Trophoblast cell (in vitro differentiated cells and primary cell): ENCODE data around the gene UIMC1.

Experiments used
- DNase-seq, 2 donors: peaks; one replicate each; pipeline ENCODE4 v3.0.0-alpha.2; 2016
- H2AFZ ChIP-seq: 2 replicates; pipeline ENCODE4 v1.6.1; 2013; ENCODE audit warnings: low read length, moderate library complexity, mild to moderate bottlenecking; ENCODE audit not compliant: insufficient read depth, poor library complexity
- H2AK5ac ChIP-seq: 2 replicates; pipeline ENCODE4 v1.6.1; 2013; ENCODE audit warnings: mild to moderate bottlenecking, low read length
- H2BK120ac ChIP-seq: 2 replicates; pipeline ENCODE4 v1.6.1; 2013; ENCODE audit warnings: low read length, mild to moderate bottlenecking, moderate library complexity; ENCODE audit not compliant: insufficient read depth, poor library complexity
- H2BK12ac ChIP-seq: 2 replicates; pipeline ENCODE4 v1.6.1; 2013; ENCODE audit warnings: mild to moderate bottlenecking, low read length, moderate library complexity
- H2BK5ac ChIP-seq: 2 replicates; pipeline ENCODE4 v1.6.1; 2013; ENCODE audit warnings: low read length, low read depth, moderate library complexity, mild to moderate bottlenecking; ENCODE audit not compliant: poor library complexity
- H3K14ac ChIP-seq: 2 replicates; pipeline ENCODE4 v1.6.1; 2013; ENCODE audit warnings: mild to moderate bottlenecking, low read length
- H3K18ac ChIP-seq: 2 replicates; pipeline ENCODE4 v1.6.1; 2013; ENCODE audit warnings: mild to moderate bottlenecking, low read length
- H3K23ac ChIP-seq: 2 replicates; pipeline ENCODE4 v1.6.1; 2013; ENCODE audit warnings: low read length
- H3K27ac ChIP-seq: 2 replicates; pipeline ENCODE4 v1.5.1; 2013; ENCODE audit warnings: low read depth, mild to moderate bottlenecking, inconsistent platforms, low read length, moderate library complexity
- H3K27me3 ChIP-seq: 2 replicates; pipeline ENCODE4 v1.6.1; 2013; ENCODE audit warnings: inconsistent platforms, mild to moderate bottlenecking, low read length, moderate library complexity; ENCODE audit not compliant: insufficient read depth
- H3K36me3 ChIP-seq, 2 experiments: 1 replicate in 1 of 2; 2 replicates in 1 of 2; pipeline ENCODE4 v1.6.1; 2013; ENCODE audit warnings: low read length in 2 of 2, mild to moderate bottlenecking in 2 of 2, moderate library complexity in 1 of 2; ENCODE audit not compliant: insufficient read depth in 2 of 2, control insufficient read depth in 1 of 2
- H3K4ac ChIP-seq: 2 replicates; pipeline ENCODE4 v1.6.1; 2013; ENCODE audit warnings: low read depth, mild to moderate bottlenecking, low read length, moderate library complexity
- H3K4me1 ChIP-seq, 2 experiments: 1 replicate in 1 of 2; 2 replicates in 1 of 2; pipeline ENCODE4 v1.6.1; 2013; ENCODE audit warnings: low read length in 2 of 2, mild to moderate bottlenecking in 2 of 2, moderate library complexity in 1 of 2; ENCODE audit not compliant: insufficient read depth in 2 of 2, control insufficient read depth in 1 of 2
- H3K4me2 ChIP-seq: 2 replicates; pipeline ENCODE4 v1.6.1; 2013; ENCODE audit warnings: inconsistent platforms, mild to moderate bottlenecking, low read length, moderate library complexity
- H3K4me3 ChIP-seq: 2 replicates; pipeline ENCODE4 v1.5.1; 2013; ENCODE audit warnings: mild to moderate bottlenecking, low read depth, low read length, inconsistent platforms
- H3K79me1 ChIP-seq: one replicate; pipeline ENCODE4 v1.6.1; 2013; ENCODE audit warnings: low read length
- H3K79me2 ChIP-seq: 2 replicates; pipeline ENCODE4 v1.6.1; 2013; ENCODE audit warnings: low read length, mild to moderate bottlenecking; ENCODE audit not compliant: control insufficient read depth, insufficient read depth, poor library complexity
- H3K9ac ChIP-seq: 2 replicates; pipeline ENCODE4 v1.6.1; 2013; ENCODE audit warnings: mild to moderate bottlenecking, low read length
- H3K9me3 ChIP-seq: 2 replicates; pipeline ENCODE4 v1.6.1; 2013; ENCODE audit warnings: low read depth, mild to moderate bottlenecking, control low read depth, inconsistent platforms, low read length; ENCODE audit not compliant: insufficient read depth
- H4K12ac ChIP-seq: 2 replicates; pipeline ENCODE4 v1.6.1; 2013; ENCODE audit warnings: low read depth, mild to moderate bottlenecking, low read length, moderate library complexity
- H4K8ac ChIP-seq: 2 replicates; pipeline ENCODE4 v1.6.1; 2013; ENCODE audit warnings: low read depth, mild to moderate bottlenecking, low read length, moderate library complexity
- H4K91ac ChIP-seq: one replicate; pipeline ENCODE4 v1.6.1; 2013; ENCODE audit warnings: low read depth, mild to moderate bottlenecking, low read length, moderate library complexity
- WGBS: extraction: QIAGEN DNeasy Blood & Tissue Kit; methylation state at CpG from one replicate; pipeline ENCODE4 v1.1.7; 2013; ENCODE audit warnings: missing lambda C conversion rate; ENCODE audit not compliant: insufficient read length, insufficient coverage; ENCODE audit errors: extremely low coverage; 5-methylcytosine and 5-hydroxymethylcytosine counted together

UIMC1 gene

DNA sequence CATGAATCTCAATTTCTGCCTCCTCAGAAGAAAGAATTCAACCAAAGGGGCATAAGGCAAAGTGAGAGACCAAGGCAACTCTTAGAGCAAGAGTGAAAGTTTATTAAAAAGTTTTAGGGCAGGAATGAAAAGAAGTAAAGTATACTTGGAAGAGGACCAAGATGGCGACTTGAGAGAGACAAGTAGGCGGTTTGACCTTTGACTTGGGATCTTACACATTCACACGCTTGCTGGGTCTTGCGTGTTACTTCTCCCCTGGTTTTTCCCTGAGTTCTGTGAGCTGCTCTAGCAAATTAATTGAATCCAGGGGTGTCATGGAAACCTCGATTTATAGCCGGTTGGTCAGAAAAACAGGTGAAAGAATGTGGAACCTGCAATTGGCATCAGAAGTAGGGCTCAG, 22.9 kb upstream of the UIMC1 start:
- no peak overlapping the region for H4K8ac ChIP-seq
- no peaks in the 10 kb centered on the region for H3K9me3 ChIP-seq
- H3K4me1 ChIP-seq: no peaks in the 10 kb centered on the region
- no peak overlapping the region for H2BK12ac ChIP-seq
- H2AFZ ChIP-seq: no peak overlapping the region
- H2BK120ac ChIP-seq: no peak overlapping the region
- no peak overlapping the region for H4K12ac ChIP-seq
- H3K18ac ChIP-seq: no peak overlapping the region
- no peaks in the 10 kb centered on the region for H3K79me2 ChIP-seq
- H3K27ac ChIP-seq: no peak overlapping the region
- no peak overlapping the region for H2AK5ac ChIP-seq
- no peak for DNase-seq
- H3K23ac ChIP-seq: no peak overlapping the region
- H3K36me3 ChIP-seq: peaks cover 5 to 6% of the 10 kb centered on the region in 2 experiments
- no peak overlapping the region for H3K9ac ChIP-seq
- no peak overlapping the region for H4K91ac ChIP-seq
- H3K14ac ChIP-seq: no peak overlapping the region
- no CpG with 5 or more reads among the region's 6 CpGs for WGBS
- no peak overlapping the region for H3K4ac ChIP-seq
- H3K4me2 ChIP-seq: no peak overlapping the region
- H3K4me3 ChIP-seq: no peak overlapping the region
- no peaks in the 10 kb centered on the region for H3K27me3 ChIP-seq
- H3K79me1 ChIP-seq: no peaks in the 10 kb centered on the region
- H2BK5ac ChIP-seq: no peak overlapping the region

DNA sequence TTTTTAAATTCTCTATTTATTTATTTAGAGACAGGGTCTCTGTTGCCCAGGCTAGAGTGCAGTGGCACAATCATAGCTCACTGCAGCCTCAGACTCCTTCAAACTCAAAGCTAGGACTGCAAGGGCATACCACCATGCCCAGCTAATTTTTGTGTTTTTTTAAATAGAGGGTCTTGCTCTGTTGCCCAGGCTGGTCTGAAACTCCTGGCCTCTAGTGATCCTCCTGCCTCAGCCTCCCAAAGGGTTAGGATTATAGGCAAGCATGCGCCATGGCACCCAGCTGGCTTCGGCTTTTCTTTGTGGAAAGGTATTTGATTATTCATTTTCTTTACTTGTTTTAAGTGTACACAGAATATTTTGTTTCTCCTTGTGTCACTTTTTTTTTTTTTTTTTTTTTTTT, 21.1 kb upstream of the UIMC1 start:
- H3K18ac ChIP-seq: no peak overlapping the region
- H3K4me3 ChIP-seq: no peak overlapping the region
- peaks cover 3% of the 10 kb centered on the region for H3K79me1 ChIP-seq
- peaks cover 5 to 6% of the 10 kb centered on the region in 2 experiments for H3K36me3 ChIP-seq
- H2BK5ac ChIP-seq: no peak overlapping the region
- no peak for DNase-seq
- WGBS: no CpG with 5 or more reads among the region's 2 CpGs
- H3K27ac ChIP-seq: no peak overlapping the region
- peaks cover 3 to 6% of the 10 kb centered on the region in 2 experiments for H3K4me1 ChIP-seq
- H4K12ac ChIP-seq: no peak overlapping the region
- H2AFZ ChIP-seq: no peak overlapping the region
- H2AK5ac ChIP-seq: no peak overlapping the region
- no peak overlapping the region for H3K4ac ChIP-seq
- no peak overlapping the region for H3K14ac ChIP-seq
- H3K79me2 ChIP-seq: peaks cover 3% of the 10 kb centered on the region
- H3K4me2 ChIP-seq: no peak overlapping the region
- H4K8ac ChIP-seq: no peak overlapping the region
- no peaks in the 10 kb centered on the region for H3K27me3 ChIP-seq
- H3K9ac ChIP-seq: no peak overlapping the region
- no peak overlapping the region for H4K91ac ChIP-seq
- H2BK12ac ChIP-seq: no peak overlapping the region
- H3K23ac ChIP-seq: no peak overlapping the region
- no peak overlapping the region for H2BK120ac ChIP-seq
- H3K9me3 ChIP-seq: no peaks in the 10 kb centered on the region

DNA sequence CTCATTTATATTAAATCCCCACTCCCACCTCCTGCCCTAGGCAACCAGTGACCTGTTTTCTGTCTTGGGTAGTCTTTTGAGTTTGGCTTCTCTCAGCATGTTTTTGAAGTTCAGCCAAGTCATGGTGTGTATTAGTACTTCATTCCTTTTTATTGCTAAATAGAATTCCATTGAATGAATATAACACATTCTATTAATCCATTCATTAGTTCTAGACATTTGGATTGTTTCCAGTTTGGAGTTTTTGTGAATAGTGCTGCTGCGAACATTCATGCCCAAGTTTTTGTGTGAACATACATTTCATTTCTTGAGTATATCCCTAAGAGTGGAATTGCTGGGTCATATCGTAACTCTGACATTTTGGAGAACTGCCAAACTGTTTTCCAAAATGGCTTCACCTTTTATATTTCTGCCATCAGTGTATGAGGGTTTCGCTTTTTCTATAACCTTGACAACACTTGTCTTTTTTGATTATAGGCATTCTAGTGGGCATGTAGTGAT, 18.6 kb upstream of the UIMC1 start:
- Histone ChIP-seq H2AFZ (no peak overlapping the region), H2BK12ac (no peak overlapping the region), H3K27ac (no peak overlapping the region), H3K14ac (no peak overlapping the region), H3K18ac (no peak overlapping the region), H3K9ac (no peak overlapping the region), H3K4ac (no peak overlapping the region), H4K12ac (no peak overlapping the region), H3K4me3 (no peak overlapping the region), H4K8ac (no peak overlapping the region), H3K79me1 (peaks cover 7% of the 10 kb centered on the region), H4K91ac (no peak overlapping the region), H3K79me2 (peaks cover 5% of the 10 kb centered on the region), H2BK5ac (no peak overlapping the region), H3K23ac (no peak overlapping the region), H3K9me3 (no peaks in the 10 kb centered on the region), H2BK120ac (no peak overlapping the region), H3K27me3 (no peaks in the 10 kb centered on the region), H3K4me1 (peaks cover 3 to 6% of the 10 kb centered on the region in 2 experiments), H2AK5ac (no peak overlapping the region), H3K4me2 (no peak overlapping the region), H3K36me3 (peaks cover 2 to 5% of the 10 kb centered on the region in 2 experiments)
- no CpG with 5 or more reads among the region's 3 CpGs for WGBS
- DNase-seq: no peak

GRCh38 chr5:177024559-177024958, 18.0 kb upstream of the UIMC1 start:
- Histone ChIP-seq H3K4ac (no peak overlapping the region), H3K4me2 (no peak overlapping the region), H4K8ac (no peak overlapping the region), H3K36me3 (peaks cover 2 to 5% of the 10 kb centered on the region in 2 experiments), H3K27me3 (no peaks in the 10 kb centered on the region), H3K79me1 (peaks cover 7% of the 10 kb centered on the region), H3K14ac (no peak overlapping the region), H4K12ac (no peak overlapping the region), H4K91ac (no peak overlapping the region), H3K4me1 (peaks cover 3 to 6% of the 10 kb centered on the region in 2 experiments), H3K79me2 (peaks cover 5% of the 10 kb centered on the region), H3K9ac (no peak overlapping the region), H2BK120ac (no peak overlapping the region), H3K27ac (no peak overlapping the region), H2AK5ac (no peak overlapping the region), H3K23ac (no peak overlapping the region), H3K18ac (no peak overlapping the region), H3K4me3 (no peak overlapping the region), H3K9me3 (no peaks in the 10 kb centered on the region), H2BK5ac (no peak overlapping the region), H2BK12ac (no peak overlapping the region), H2AFZ (no peak overlapping the region)
- DNase-seq: no peak
- no CpG with 5 or more reads among the region's 1 CpG for WGBS
